PC-3 (cell line): ENCODE measurements around the gene SFMBT2.

Experiments used
- CTCF ChIP-seq: fragments of 300-600 bp; sonication (generic); conservative IDR thresholded peaks from 2 replicates; pipeline ENCODE4 v1.5.1; 2017; ENCODE audit warnings: antibody characterized with exemption, low read depth, mild to moderate bottlenecking, low read length
- EZH2 ChIP-seq: fragments of 300-600 bp; sonication (generic); IDR thresholded peaks from one replicate; pipeline ENCODE4 v1.6.1; 2017; ENCODE audit warnings: antibody characterized with exemption, mild to moderate bottlenecking, low read length; ENCODE audit not compliant: unreplicated experiment
- EZH2phosphoT487 ChIP-seq: fragments of 300-600 bp; sonication (generic); IDR thresholded peaks from 2 replicates; pipeline ENCODE4 v1.6.1; 2018; ENCODE audit warnings: mild to moderate bottlenecking, antibody characterized with exemption, low read length, borderline replicate concordance

- TF ChIP-seq CTCF (no peak), EZH2phosphoT487 (no peak), EZH2 (no peak)
Measured at GRCh38 chr10:7306616-7307015, 104.2 kb downstream of the SFMBT2 start.
